NCI-H1930 (cell line): ENCODE measurements around the gene RNF8.
"Not testable (repeated sequence)": the region's sequence is repeated elsewhere in the genome, so short reads cannot be mapped to it uniquely, and the experiment has no call there.

Experiments used
- DNase-seq, 2 experiments: peaks; one replicate each; lab custom pipeline; 2025; lab: John Stamatoyannopoulos, UW

Gene RNF8

GRCh38 chr6:37321516-37322415 is 32.0 kb upstream of the RNF8 start:
- DNase-seq = no peak

- no peak for DNase-seq
Measured at GRCh38 chr6:37323580-37323979, 30.2 kb upstream of the RNF8 start.

GRCh38 chr6:37324131-37325033 is 29.4 kb upstream of the RNF8 start:
- no peak for DNase-seq

GRCh38 chr6:37330345-37330744 is 23.4 kb upstream of the RNF8 start:
- not testable (repeated sequence) for DNase-seq

GRCh38 chr6:37331047-37331446 is 22.7 kb upstream of the RNF8 start:
- no peak for DNase-seq

- DNase-seq = no peak
Measured at GRCh38 chr6:37332894-37333293, 20.9 kb upstream of the RNF8 start.

- no peak for DNase-seq
Measured at GRCh38 chr6:37334047-37334446, 19.7 kb upstream of the RNF8 start.

- not testable (repeated sequence) for DNase-seq
Measured at GRCh38 chr6:37338317-37338716, 15.5 kb upstream of the RNF8 start.

- no peak for DNase-seq
Measured at GRCh38 chr6:37338745-37339255, 15.0 kb upstream of the RNF8 start.

- no peak for DNase-seq
Measured at GRCh38 chr6:37339741-37340638, 13.8 kb upstream of the RNF8 start.

GRCh38 chr6:37340639-37340943 is 13.2 kb upstream of the RNF8 start:
- DNase-seq = no peak

- DNase-seq = no peak
Measured at GRCh38 chr6:37343248-37343647, 10.5 kb upstream of the RNF8 start.

- DNase-seq = no peak
Measured at GRCh38 chr6:37344308-37344707, 9.5 kb upstream of the RNF8 start.

- DNase-seq = not testable (repeated sequence)
Measured at GRCh38 chr6:37345804-37346203, 8.0 kb upstream of the RNF8 start.

- DNase-seq = no peak
Measured at GRCh38 chr6:37347177-37347576, 6.6 kb upstream of the RNF8 start.

- no peak for DNase-seq
Measured at GRCh38 chr6:37347670-37348111, 6.1 kb upstream of the RNF8 start.

GRCh38 chr6:37351027-37351426 is 2.8 kb upstream of the RNF8 start:
- no peak for DNase-seq

GRCh38 chr6:37352384-37352783 is 1.4 kb upstream of the RNF8 start:
- DNase-seq = no peak

GRCh38 chr6:37354526-37355384 is 972 bp downstream of the RNF8 start:
- no peak for DNase-seq

- no peak for DNase-seq
Measured at GRCh38 chr6:37357288-37357687, 3.5 kb downstream of the RNF8 start.

GRCh38 chr6:37357860-37358259 is 4.1 kb downstream of the RNF8 start:
- no peak for DNase-seq
